Measurements from ENCODE around the gene CPEB1. TPM values are rescaled to one million over a fixed set of nuclear protein-coding genes. Genes with fewer than 3 reads are reported as not detected.
"Not testable (repeated sequence)": the region's sequence is repeated elsewhere in the genome, so short reads cannot be mapped to it uniquely, and the experiment has no call there.

CPEB1 gene
- total RNA-seq, 1 donor from 2014 or later = 2.5 TPM

DNA sequence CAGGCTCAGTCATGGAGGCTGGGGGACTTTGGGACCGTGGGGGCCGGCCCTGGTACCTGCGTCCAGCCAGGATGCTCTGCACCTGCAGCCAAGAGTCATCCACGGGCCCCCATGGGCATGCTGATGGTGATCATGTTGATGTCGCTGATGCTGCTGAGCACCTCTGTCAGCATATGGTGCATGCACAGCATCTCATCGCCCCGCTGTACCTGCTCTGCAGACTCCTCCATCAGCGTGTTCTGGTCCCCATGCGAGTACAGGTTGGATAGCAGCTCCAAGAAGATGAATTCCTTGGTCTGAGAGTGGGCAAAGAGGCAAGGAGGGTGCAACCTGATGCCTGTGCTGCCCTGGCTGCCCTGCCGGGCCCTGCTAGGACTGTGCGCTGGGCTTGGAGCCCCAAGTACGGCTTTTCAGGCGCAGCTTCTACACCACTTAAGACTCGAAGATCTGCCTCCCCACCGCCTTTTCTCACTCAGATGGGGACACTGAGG, 114.1 kb downstream of the CPEB1 start:
- DNase-seq = no peak
- Histone ChIP-seq H3K4me3 (no peak overlapping the region), H3K36me3 (peaks cover 37% of the 10 kb centered on the region), H3K4me1 (peaks cover 2% of the 10 kb centered on the region), H3K9me3 (no peaks in the 10 kb centered on the region), H3K27me3 (no peaks in the 10 kb centered on the region), H3K27ac (no peak overlapping the region)
- TF ChIP-seq, protein P1, sequence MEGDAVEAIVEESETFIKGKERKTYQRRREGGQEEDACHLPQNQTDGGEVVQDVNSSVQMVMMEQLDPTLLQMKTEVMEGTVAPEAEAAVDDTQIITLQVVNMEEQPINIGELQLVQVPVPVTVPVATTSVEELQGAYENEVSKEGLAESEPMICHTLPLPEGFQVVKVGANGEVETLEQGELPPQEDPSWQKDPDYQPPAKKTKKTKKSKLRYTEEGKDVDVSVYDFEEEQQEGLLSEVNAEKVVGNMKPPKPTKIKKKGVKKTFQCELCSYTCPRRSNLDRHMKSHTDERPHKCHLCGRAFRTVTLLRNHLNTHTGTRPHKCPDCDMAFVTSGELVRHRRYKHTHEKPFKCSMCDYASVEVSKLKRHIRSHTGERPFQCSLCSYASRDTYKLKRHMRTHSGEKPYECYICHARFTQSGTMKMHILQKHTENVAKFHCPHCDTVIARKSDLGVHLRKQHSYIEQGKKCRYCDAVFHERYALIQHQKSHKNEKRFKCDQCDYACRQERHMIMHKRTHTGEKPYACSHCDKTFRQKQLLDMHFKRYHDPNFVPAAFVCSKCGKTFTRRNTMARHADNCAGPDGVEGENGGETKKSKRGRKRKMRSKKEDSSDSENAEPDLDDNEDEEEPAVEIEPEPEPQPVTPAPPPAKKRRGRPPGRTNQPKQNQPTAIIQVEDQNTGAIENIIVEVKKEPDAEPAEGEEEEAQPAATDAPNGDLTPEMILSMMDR (IDR thresholded peaks at IDR 0.05) = no peak
- intact Hi-C loops (cut with DNase I) = no loop called here
- ATAC-seq = no peak

DNA sequence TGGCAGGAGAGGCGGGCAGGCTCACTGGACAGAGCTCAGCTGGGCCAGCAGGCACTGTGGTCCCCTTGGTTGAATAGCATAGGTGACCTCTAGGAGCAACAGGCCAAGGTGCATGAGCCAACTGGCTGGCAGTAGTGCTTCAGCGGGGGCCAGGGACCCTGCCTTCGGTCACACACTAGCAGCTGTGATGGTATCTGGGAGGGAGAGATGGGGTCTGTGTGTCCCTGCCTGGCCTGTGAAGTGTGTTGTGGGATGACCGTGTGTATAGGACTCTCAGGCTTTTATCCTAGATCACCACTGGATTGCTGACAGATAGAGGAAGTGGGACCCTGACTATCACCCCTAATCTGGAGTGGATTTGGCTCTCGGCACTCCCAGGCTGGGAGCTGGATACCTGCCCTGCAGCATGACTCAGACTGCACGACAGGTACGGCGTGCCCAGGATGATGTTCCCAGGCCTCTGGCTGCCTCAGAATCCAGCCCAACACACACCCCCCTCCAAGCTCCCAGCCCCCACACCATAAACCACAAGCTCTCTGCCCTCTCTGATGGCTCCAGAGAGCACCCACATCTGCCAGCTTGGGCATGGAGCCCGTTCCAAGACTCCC, 114.7 kb downstream of the CPEB1 start:
- Histone ChIP-seq H3K36me3 (peaks cover 32% of the 10 kb centered on the region), H3K27ac (no peak overlapping the region), H3K4me3 (no peak overlapping the region), H3K9me3 (no peaks in the 10 kb centered on the region), H3K27me3 (no peaks in the 10 kb centered on the region), H3K4me1 (no peaks in the 10 kb centered on the region)
- TF ChIP-seq, protein P1 (IDR thresholded peaks at IDR 0.05) = no peak
- no peak for ATAC-seq
- no peak for DNase-seq
- intact Hi-C loops (cut with DNase I) = no loop called here

DNA sequence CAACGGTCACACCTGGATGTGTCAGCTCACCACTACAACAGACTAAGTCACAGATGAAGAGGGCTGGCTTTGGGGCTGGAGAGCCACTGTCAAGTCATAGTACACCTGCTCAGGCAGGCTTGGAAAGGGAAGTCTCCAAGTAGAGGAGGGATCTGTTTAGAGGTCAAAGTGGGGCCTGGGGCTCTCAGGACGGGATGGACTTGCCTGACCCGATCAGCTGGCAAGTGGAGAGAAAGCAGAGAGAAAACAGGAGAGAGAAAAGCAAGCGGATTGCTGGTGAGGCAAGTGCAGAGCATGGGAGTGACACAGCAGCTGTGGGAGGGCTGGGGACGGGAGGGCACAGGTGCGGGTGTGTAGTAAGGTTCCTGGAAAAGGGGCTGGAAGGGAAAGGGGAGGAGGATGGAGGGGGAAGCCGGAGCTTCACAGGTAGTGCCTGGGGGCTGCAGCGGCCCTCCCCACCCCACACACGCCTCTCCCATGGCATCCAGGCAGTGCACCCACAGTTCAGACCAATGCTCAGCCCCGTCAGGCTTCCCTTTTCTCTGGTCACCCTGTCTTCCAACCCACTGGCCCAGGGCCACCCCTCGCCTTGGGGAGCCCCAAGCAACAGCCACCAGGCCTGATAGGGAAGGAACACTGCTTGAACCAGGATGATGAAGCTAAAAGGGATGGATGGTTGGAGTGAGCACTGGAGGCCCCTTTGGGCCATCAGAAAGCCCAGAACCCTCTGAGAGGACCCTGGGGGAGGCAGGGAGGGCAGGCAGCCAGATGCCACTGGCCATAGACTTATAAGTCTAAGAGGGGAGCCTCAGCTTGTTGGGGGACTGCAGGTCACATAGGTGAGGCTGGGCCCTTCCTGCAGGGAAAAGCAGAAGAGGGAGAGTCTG, 115.4 kb downstream of the CPEB1 start:
- H3K27ac ChIP-seq = no peak overlapping the region
- no peaks in the 10 kb centered on the region for H3K4me1 ChIP-seq
- H3K9me3 ChIP-seq = no peaks in the 10 kb centered on the region
- TF ChIP-seq, protein P1 (IDR thresholded peaks at IDR 0.05) = no peak
- intact Hi-C loops (cut with DNase I) = no loop called here
- no peak for ATAC-seq
- DNase-seq = no peak
- H3K36me3 ChIP-seq = peaks cover 24% of the 10 kb centered on the region
- H3K4me3 ChIP-seq = no peak overlapping the region
- H3K27me3 ChIP-seq = no peaks in the 10 kb centered on the region

DNA sequence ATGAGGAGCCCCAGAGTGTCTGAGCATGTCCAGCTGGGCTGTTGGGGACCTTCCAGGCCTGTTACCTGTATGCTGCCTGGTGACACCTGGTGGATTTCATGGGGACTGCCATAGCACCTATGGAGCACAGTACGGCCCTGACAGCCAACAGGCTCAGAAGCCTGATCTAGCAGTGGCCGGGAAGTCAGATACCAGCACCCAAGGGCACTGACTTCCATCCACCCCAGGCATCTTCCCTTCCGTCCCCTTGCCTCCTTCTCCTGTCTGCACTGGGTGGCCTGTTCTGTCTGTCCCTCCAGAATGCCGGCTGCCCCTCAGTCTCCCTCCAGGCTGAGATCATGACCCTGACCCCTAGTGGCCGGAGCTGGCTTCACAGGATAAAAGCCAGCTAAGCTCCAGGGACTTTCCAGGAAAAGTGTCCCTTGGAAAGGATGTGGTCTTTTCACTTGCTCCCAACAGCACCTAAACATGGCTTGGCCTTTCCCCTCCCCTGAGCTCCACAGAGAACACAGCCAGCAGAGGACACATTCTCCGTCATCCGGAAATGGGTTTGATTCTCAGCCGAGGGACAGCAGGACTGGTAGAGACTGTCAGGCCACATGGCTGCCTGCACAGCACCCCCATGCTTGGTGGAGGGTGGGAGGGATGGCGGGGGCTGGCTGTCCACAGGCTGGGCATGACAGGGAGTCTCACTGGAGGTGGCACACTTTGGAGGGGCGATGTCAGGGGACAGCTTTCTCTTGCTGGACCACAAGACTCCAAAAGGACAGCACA, 116.4 kb downstream of the CPEB1 start:
- Histone ChIP-seq H3K27ac (no peak overlapping the region), H3K36me3 (peaks cover 15% of the 10 kb centered on the region), H3K4me3 (peak overlapping the region; percentile 22), H3K4me1 (no peaks in the 10 kb centered on the region), H3K9me3 (no peaks in the 10 kb centered on the region), H3K27me3 (no peaks in the 10 kb centered on the region)
- intact Hi-C loops (cut with DNase I) = no loop called here
- TF ChIP-seq, protein P1 (IDR thresholded peaks at IDR 0.05) = peak; percentile 77
- DNase-seq (peak; percentile 86), ATAC-seq (peak; percentile 98)

DNA sequence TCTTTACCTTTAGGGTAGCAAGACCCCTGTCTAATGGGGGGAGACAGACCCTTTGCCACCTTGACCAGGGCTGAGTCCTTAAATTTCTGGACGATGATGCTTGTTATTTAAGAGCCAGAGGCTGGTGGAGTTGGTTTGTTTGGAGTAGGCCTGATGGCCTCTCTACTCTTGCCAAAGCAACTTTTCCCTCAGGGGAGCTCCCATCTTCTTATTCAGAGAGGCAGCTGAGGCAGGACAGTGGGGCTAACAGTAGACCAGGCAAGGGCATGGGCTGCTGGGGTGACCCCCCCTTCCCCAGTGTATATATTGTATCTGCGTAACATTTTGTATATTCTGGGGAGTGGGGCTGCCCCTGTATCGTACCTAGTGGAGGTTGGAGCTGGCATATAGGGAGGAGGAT, 117.2 kb downstream of the CPEB1 start:
- intact Hi-C loops (cut with DNase I) = no loop called here
- no peak for ATAC-seq

DNA sequence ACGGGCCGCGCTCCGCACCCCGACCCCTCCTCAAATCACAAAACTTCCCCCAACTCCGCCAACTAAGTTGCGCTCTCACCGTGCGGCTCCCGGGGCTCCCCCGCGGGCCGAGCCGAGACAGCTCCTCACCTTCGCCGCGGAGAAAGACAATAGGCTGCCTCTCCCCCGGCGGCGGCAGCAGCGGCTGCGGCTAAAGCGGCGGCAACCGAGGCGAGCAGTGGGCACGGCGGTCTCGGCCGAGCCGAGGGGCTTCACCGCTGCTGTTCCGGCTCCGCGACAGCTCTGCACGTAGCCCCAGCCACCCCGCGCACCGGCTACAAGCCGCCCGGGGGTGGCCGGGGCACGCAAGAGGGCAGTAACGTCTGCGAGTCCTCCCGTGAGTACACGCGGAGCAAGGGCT, 133.6 kb downstream of the CPEB1 start:
- H3K9me3 ChIP-seq; H3K4me1 ChIP-seq; H3K36me3 ChIP-seq; ATAC-seq; intact Hi-C loops (cut with DNase I); DNase-seq; H3K27ac ChIP-seq; H3K27me3 ChIP-seq: not testable (repeated sequence)
- H3K4me3 ChIP-seq = peak overlapping the region; percentile 36

More for the DNA sequence above, 117.2 kb downstream of the CPEB1 start:
- no peak overlapping the region for H3K27ac ChIP-seq
- TF ChIP-seq, protein P1 (IDR thresholded peaks at IDR 0.05) = no peak
- no peaks in the 10 kb centered on the region for H3K9me3 ChIP-seq
- no peaks in the 10 kb centered on the region for H3K4me1 ChIP-seq
- no peak overlapping the region for H3K4me3 ChIP-seq
- H3K36me3 ChIP-seq = peaks cover 7% of the 10 kb centered on the region
- no peak for DNase-seq
- no peaks in the 10 kb centered on the region for H3K27me3 ChIP-seq

DNA sequence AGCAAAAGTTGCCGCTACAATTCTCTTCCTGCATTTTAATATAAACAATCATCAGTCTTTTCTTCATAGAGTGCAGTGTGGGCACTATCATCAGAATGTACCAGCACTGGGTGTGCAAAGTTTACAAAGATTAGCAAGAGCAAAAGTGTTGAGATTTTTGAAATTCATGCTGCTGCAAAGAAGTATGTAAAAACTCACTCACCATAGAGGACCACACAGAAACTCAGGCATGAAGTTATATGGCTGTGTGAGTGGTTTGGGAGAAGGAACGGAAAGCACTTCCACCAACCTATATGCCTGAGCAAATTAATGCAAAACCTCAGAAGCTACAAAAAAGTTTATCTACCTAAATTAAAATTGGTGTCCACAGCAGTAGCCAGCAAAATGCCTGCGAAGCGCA, 139.5 kb downstream of the CPEB1 start:
- H3K9me3 ChIP-seq; ATAC-seq; H3K36me3 ChIP-seq; intact Hi-C loops (cut with DNase I); H3K4me3 ChIP-seq; DNase-seq; H3K4me1 ChIP-seq; H3K27me3 ChIP-seq; H3K27ac ChIP-seq: not testable (repeated sequence)

DNA sequence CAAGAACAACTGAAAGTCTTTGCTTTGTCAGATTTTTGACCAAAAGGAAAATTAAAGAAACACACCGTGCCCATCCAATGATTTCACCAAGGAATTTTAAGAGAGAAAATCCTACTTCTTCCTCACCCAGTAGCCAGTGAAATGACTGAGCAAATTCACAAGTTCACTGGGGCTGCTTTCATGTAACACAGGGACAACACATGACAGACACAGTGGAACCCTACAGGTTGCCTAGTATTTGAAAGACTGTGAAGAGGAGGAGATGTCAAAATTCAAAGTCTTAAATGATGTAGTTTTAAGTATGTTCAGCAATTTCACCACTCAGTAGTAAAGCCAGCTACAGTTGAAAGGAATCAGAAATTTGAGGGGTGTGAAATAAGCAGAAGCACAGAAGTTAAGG, 140.1 kb downstream of the CPEB1 start:
- H3K27ac ChIP-seq; intact Hi-C loops (cut with DNase I); H3K4me3 ChIP-seq; H3K4me1 ChIP-seq; H3K9me3 ChIP-seq; ATAC-seq; H3K36me3 ChIP-seq; DNase-seq; H3K27me3 ChIP-seq: not testable (repeated sequence)

Data from upper lobe of right lung (tissue), 1 donor.